Bronchus fibroblast of lung (primary cell): Measurements from ENCODE around the gene TFIP11. TPM values are rescaled to one million over a fixed set of nuclear protein-coding genes. Genes with fewer than 3 reads are reported as not detected.

ENCODE experiments used
- total RNA-seq: library from RNA; depleted of rRNA; stranded (reverse); fragments of >200 nt; gene quantifications from 2 replicates; pipeline ENCODE4 v1.2.3, GENCODE V29; 2015

Gene TFIP11
- total RNA-seq: 19.0 and 24.5 TPM in 2 replicates

GRCh38 chr22:26512149-26512793 is at the start of gene TFIP11:
TFIP11 (minus strand) TSS chr22:26512473; CDS start chr22:26510272, 2,201 bp downstream.

GRCh38 chr22:26483439-26484359 is 28.6 kb downstream of the TFIP11 start, which contains the start of the genes HPS4 and SRRD:
HPS4 (minus strand) TSS chr22:26483783; CDS start chr22:26481762, 2,021 bp downstream.
SRRD (plus strand) TSS chr22:26483877; CDS start chr22:26483891, 14 bp downstream.

Other genes starting within 250 kb of the TFIP11 start
- 1.2 and 1.5 TPM in 2 replicates for gene ASPHD2, start 83.2 kb downstream of the TFIP11 start, total RNA-seq
- gene HPS4, start 28.7 kb downstream of the TFIP11 start, total RNA-seq: 16.0 and 18.3 TPM in 2 replicates
- gene SRRD, start 28.6 kb downstream of the TFIP11 start, total RNA-seq: 5.9 and 14.4 TPM in 2 replicates
- gene TPST2, start 77.7 kb upstream of the TFIP11 start, total RNA-seq: 14.3 and 14.6 TPM in 2 replicates
- not detected in 2 replicates for gene CRYBB1, start 105.6 kb upstream of the TFIP11 start, total RNA-seq
- not detected in 2 replicates for gene CRYBA4, start 109.5 kb upstream of the TFIP11 start, total RNA-seq
- 0.15 and 0.17 TPM in 2 replicates for gene MIAT, start 145.1 kb upstream of the TFIP11 start, total RNA-seq